Activated CD8-positive, alpha-beta memory T cell treated with anti-CD3 and anti-CD28 coated beads for 4 hours (primary cell): ENCODE data around the gene SLC9A2.
A peak's percentile ranks its signal among the peaks of the same experiment; 100 is the strongest.

ENCODE experiments used
- DNase-seq, 2 donors: peaks; one replicate each; pipeline ENCODE4 v3.0.0-alpha.2; 2020; ENCODE audit warnings: low read depth in 2 of 2

SLC9A2 gene

GRCh38 chr2:102620332-102620731 is 979 bp downstream of the SLC9A2 start:
- DNase-seq = no peak

DNA sequence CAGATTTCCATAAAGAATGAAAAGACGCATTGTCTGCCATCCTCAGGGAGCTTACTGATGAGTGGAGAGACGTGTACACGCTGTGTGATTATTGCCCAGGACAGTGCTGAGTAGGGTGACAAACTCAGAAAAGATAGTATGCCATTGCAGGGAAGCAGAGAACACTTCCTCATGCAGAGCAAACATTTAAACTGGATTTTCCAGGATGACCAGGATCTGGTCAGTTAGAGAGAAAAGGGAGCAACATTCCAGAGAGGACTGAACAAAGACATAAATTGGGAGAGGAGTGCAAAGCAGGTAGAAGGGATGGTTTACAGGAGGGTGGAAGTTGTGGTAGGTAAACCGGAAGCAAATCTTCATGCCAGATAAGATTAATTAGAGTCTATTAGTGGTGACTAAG is 2.3 kb downstream of the SLC9A2 start:
- DNase-seq = no peak

DNA sequence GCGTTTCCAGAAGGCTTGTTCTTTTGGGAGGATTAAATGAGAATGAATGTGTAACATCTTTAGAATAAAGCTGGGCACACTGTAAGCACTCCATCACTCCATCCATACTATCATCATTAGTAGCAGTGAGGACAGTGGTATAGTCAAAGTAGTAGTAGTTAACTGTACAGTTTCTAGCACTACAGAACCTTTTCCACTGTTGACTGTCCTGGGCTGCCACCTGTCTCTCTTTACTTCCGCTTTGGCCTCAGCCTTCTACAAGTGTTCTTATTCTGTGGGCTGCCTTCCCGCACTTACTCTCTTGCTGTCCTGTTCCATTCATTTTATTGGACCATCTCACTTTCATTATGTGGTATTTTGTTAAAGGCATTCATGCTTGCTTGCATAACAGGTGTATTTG is 3.3 kb downstream of the SLC9A2 start:
- no peak for DNase-seq

DNA sequence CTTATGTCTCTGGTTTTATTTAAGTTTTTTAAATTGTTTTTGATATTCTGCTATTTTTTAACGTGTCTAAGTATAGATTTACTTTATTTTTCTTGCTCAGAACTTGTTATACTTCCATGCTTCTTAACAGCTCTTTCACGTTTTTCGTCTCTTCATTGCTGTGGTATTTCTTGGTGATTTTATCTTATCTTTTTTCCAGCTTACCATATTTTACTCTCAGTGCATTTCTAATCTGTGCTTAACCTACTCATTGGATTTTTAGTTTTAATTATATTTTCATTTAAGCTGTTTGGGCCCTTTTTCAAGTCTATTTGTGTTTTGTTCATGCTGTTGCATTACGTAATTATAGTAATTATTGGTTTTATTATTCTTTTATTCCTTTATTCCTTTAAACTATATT is 11.1 kb downstream of the SLC9A2 start:
- DNase-seq = no peak

DNA sequence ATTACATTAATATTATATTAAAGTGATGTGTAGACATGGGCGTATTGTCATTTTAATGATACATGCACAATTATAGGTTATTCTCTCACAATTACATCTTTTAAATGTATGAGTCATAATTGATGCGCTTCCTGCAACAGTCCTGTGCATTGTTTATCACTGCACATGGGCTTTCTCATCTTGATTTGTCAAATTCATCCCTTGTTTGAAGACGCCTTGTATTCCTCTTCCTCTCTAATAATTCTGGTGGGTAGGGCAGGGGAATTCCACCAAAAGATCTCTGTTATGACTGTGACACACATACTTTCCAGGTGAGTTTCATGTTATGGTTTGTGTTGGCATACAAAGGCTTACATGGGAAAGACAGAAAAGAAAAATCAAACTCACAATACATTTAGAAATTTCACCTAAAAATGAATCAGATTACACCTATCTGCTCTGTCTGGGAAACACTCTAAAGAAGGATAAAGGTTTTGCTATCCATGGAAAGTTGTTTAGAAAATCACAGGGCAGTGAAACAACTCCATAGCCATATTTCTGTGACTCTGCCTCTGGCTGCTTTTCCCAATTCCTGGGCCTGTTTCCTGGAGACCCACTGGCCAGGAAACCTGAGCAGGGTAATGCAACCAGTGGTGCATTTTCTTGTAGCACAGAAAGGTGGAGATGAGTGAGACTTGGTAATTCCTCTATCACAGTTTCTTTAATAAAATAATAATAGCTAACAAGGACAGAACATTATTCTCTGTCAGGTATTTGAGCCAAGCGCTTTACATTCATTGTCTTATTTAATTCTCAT is 13.2 kb downstream of the SLC9A2 start:
- no peak for DNase-seq

GRCh38 chr2:102634831-102635241 is 15.5 kb downstream of the SLC9A2 start:
- DNase-seq = no peak

- DNase-seq = no peak
These were observed 16.0 kb downstream of the SLC9A2 start for GRCh38 chr2:102635317-102635716.

DNA sequence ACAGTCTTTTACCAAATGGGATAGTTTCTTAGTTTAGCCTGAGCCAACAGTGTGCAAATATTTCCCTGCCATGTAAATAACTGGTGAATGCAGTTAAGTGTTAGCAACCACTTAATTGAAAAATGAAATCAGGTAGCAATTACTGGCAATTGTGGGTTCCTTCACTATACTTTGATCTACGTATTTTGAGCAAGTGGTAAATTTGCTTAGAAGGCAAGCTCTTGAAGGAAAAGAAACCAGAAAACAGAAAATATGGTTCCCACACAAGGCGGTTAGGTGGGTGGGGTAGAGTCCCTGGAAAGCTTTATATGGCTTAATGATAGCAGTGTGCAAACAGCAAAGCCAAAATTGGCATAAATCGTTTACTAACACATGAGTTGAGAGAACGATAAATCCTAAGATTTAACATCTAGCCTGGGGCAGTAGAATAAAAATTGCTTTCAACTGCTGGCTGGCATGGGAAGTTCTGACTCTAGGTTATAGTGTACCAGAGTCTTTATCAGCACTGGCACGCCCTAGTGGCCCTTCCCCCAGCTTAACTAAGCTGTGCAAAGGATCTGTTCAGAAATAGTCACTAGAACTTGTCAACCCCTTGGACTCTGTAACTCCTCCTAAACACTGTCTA is 17.0 kb downstream of the SLC9A2 start:
- DNase-seq = no peak

- DNase-seq = no peak
These were observed 18.0 kb downstream of the SLC9A2 start for GRCh38 chr2:102637358-102637757.

GRCh38 chr2:102639429-102639828 is 20.1 kb downstream of the SLC9A2 start:
- no peak for DNase-seq

DNA sequence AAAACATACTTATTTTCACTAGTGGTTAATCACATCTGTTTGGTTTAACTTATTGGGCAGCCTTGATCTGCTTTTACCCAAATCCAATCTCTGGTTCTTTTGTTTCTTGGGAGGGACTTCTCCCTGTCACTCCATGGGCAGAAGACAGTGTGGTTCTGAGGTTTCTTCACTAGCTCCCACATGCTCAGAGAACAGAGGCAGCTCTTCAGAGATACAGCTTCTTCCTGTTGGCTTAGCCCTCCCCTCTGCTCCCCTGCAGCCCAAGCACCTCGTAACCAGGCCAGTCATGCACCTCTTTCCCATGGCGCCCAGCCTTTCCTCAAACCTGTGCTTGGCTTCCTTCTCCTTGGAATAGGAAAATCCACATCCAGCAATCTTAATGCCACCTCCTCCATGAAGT is 32.8 kb downstream of the SLC9A2 start:
- DNase-seq = no peak

- DNase-seq = no peak
These were observed 38.4 kb downstream of the SLC9A2 start for GRCh38 chr2:102657770-102658169.

GRCh38 chr2:102660070-102660469 is 40.7 kb downstream of the SLC9A2 start:
- DNase-seq = no peak

DNA sequence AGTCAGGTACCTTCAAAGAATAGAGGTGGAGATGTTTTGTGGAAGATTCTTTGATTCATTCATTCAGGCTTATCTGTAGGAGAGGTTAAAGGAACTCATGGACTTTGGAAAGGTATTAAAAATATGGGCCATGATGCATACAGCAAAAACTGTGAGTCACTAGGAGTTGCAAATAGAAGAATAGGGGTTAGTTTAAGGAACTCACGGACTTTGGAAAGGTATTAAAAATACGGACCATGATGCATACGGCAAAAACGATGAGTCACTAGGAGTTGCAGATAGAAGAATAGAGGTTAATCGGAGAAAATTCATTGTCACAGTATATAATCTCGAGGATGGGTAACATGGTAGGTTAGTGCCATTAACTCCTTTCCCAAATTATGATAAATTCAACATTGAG is 41.2 kb downstream of the SLC9A2 start:
- DNase-seq = no peak

- DNase-seq = no peak
These were observed 42.5 kb downstream of the SLC9A2 start for GRCh38 chr2:102661846-102662245.

GRCh38 chr2:102662833-102663232 is 43.5 kb downstream of the SLC9A2 start:
- no peak for DNase-seq

- DNase-seq = no peak
These were observed 44.0 kb downstream of the SLC9A2 start for GRCh38 chr2:102663381-102663780.

- DNase-seq = peak; percentile 5 to 44
These were observed 45.1 kb downstream of the SLC9A2 start for GRCh38 chr2:102664471-102664909.

- DNase-seq = no peak
These were observed 47.7 kb downstream of the SLC9A2 start for GRCh38 chr2:102667072-102667471.

DNA sequence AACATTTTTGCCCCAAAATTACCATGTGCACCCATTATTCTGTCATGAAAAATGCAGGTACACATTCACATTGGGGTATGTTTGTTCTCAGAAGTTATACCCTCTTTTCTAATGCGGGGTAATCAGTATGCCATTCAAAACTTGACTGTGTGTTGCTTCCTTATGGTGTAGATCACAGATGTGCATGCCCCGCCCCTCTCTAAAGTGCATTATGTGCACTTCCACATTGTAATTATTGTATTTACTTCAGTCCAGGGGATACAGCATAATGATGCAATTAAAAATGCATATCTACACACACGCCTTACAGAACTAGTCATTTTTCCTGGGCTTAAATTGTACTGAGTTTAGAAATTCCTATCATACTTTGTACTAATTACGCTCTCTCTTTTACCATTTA is 48.8 kb downstream of the SLC9A2 start:
- no peak for DNase-seq

DNA sequence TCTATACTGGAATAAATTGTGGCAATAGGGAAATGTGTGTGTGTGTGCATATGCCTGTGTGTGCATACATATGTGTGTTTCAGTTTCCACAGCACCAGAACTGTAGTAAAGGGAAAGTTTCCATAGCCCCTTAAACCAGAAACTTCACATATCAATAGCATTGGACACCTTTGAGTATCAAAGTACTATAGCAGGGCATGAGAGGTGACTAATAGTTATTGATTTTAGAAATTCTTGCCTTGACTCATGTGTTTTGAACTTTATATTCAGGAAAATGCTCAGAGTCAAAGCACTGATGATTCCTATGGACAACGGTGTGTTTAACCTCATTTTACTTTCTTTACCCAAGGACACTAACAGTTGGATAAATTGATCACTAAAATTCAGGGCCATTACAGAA is 50.0 kb downstream of the SLC9A2 start:
- DNase-seq = no peak

- no peak for DNase-seq
These were observed 52.9 kb downstream of the SLC9A2 start for GRCh38 chr2:102672107-102672776.

GRCh38 chr2:102674370-102674769 is 55.0 kb downstream of the SLC9A2 start:
- DNase-seq = no peak
